ENCODE results near the gene KLHDC8B.
"Not testable (repeated sequence)": the region's sequence is repeated elsewhere in the genome, so short reads cannot be mapped to it uniquely, and the experiment has no call there.

The KLHDC8B gene

GRCh38 chr3:49219132-49219531, 47.7 kb downstream of the KLHDC8B start:
- Histone ChIP-seq H3K4me3 (ENCODE audit: low read length) (no peak overlapping the region), H3K4me1 (ENCODE audit: low read length) (no peaks in the 10 kb centered on the region), H2AFZ (ENCODE audit: low read length) (no peak overlapping the region), H3K9me3 (replicated peaks; ENCODE audit: insufficient read depth, low read length) (no peaks in the 10 kb centered on the region), H3K27me3 (replicated peaks; ENCODE audit: insufficient read depth, low read length) (no peaks in the 10 kb centered on the region), H3F3A (ENCODE audit: insufficient read depth, low read length) (no peaks in the 10 kb centered on the region), H3K9me2 (replicated peaks; ENCODE audit: insufficient read depth, low read length) (no peaks in the 10 kb centered on the region), H3K4me2 (ENCODE audit: low read depth, low read length) (no peak overlapping the region), H3K79me2 (ENCODE audit: low read length) (no peaks in the 10 kb centered on the region), H3K9ac (ENCODE audit: low read length) (no peak overlapping the region), H4K20me1 (ENCODE audit: insufficient read depth, low read length) (no peaks in the 10 kb centered on the region), H3K27ac (ENCODE audit: low read length) (no peak overlapping the region), H3K36me3 (replicated peaks; ENCODE audit: insufficient read depth, low read length) (no peaks in the 10 kb centered on the region)
- TF ChIP-seq EZH2 (optimal IDR thresholded peaks at IDR 0.05; ENCODE audit: low read depth, low read length), result no peak
- TF ChIP-seq EZH2phosphoT487 (IDR thresholded peaks at IDR 0.05; ENCODE audit: low read length), result no peak
- TF ChIP-seq CTCF (IDR thresholded peaks at IDR 0.05; ENCODE audit: low read length), result no peak
- no peak for DNase-seq

- not testable (repeated sequence) for H3K4me1 ChIP-seq (ENCODE audit: low read length); H4K20me1 ChIP-seq (ENCODE audit: insufficient read depth, low read length); H2AFZ ChIP-seq (ENCODE audit: low read length); H3K4me3 ChIP-seq (ENCODE audit: low read length); H3K79me2 ChIP-seq (ENCODE audit: low read length); H3K36me3 ChIP-seq (replicated peaks; ENCODE audit: insufficient read depth, low read length); H3K9me3 ChIP-seq (replicated peaks; ENCODE audit: insufficient read depth, low read length); H3F3A ChIP-seq (ENCODE audit: insufficient read depth, low read length); H3K27ac ChIP-seq (ENCODE audit: low read length); H3K9ac ChIP-seq (ENCODE audit: low read length); DNase-seq; H3K4me2 ChIP-seq (ENCODE audit: low read depth, low read length); H3K9me2 ChIP-seq (replicated peaks; ENCODE audit: insufficient read depth, low read length); H3K27me3 ChIP-seq (replicated peaks; ENCODE audit: insufficient read depth, low read length)
These were observed 49.7 kb downstream of the KLHDC8B start for GRCh38 chr3:49220985-49221563.

DNA sequence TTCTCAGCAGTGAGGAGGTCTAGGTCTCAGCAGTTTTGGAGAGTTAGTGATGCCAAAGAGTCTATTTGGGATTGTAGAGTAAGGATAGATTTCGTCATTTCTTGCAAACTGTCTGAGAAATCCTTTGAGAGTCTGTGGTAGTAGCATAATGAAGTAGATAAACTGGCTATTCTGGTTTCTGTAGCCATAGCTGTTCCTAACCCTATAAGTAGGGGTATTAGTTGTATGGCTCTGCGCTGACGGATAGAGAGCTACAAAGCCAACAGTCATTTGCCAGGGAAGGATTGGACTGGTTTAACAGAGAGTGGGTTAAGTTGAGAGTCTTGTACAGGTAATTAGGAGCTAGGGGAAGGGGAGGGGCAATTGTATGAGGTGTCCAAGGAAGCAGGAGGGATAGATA, 50.6 kb downstream of the KLHDC8B start:
- H3K9ac ChIP-seq (ENCODE audit: low read length), result no peak overlapping the region
- no peak overlapping the region for H2AFZ ChIP-seq (ENCODE audit: low read length)
- no peaks in the 10 kb centered on the region for H3K9me3 ChIP-seq (replicated peaks; ENCODE audit: insufficient read depth, low read length)
- no peaks in the 10 kb centered on the region for H3K9me2 ChIP-seq (replicated peaks; ENCODE audit: insufficient read depth, low read length)
- H3K79me2 ChIP-seq (ENCODE audit: low read length), result no peaks in the 10 kb centered on the region
- no peak for DNase-seq
- TF ChIP-seq EZH2 (optimal IDR thresholded peaks at IDR 0.05; ENCODE audit: low read depth, low read length) (no peak), EZH2phosphoT487 (IDR thresholded peaks at IDR 0.05; ENCODE audit: low read length) (no peak), CTCF (IDR thresholded peaks at IDR 0.05; ENCODE audit: low read length) (no peak)
- no peaks in the 10 kb centered on the region for H3K27me3 ChIP-seq (replicated peaks; ENCODE audit: insufficient read depth, low read length)
- no peak overlapping the region for H3K4me2 ChIP-seq (ENCODE audit: low read depth, low read length)
- H3K4me1 ChIP-seq (ENCODE audit: low read length), result no peaks in the 10 kb centered on the region
- no peaks in the 10 kb centered on the region for H4K20me1 ChIP-seq (ENCODE audit: insufficient read depth, low read length)
- H3K27ac ChIP-seq (ENCODE audit: low read length), result no peak overlapping the region
- H3K4me3 ChIP-seq (ENCODE audit: low read length), result no peak overlapping the region
- no peaks in the 10 kb centered on the region for H3K36me3 ChIP-seq (replicated peaks; ENCODE audit: insufficient read depth, low read length)
- no peaks in the 10 kb centered on the region for H3F3A ChIP-seq (ENCODE audit: insufficient read depth, low read length)

Measured in MM.1S (cell line).